GM19238 (cell line): Measurements from ENCODE around the gene GNAI2.
"Not testable (repeated sequence)": the region's sequence is repeated elsewhere in the genome, so short reads cannot be mapped to it uniquely, and the experiment has no call there.

ENCODE experiments used
- DNase-seq: peaks from one replicate; pipeline ENCODE4 v3.0.0; 2011; ENCODE audit warnings: low spot score; ENCODE audit not compliant: insufficient read length

GNAI2 gene

GRCh38 chr3:50226888-50227389 lies 9.1 kb upstream of the GNAI2 start:
- DNase-seq: peak; percentile 44

GRCh38 chr3:50227390-50228183 lies 8.4 kb upstream of the GNAI2 start:
- DNase-seq: peak; percentile 97

- DNase-seq: not testable (repeated sequence)
Measured at GRCh38 chr3:50228184-50228763, 7.7 kb upstream of the GNAI2 start.

GRCh38 chr3:50229490-50229889 lies 6.5 kb upstream of the GNAI2 start:
- DNase-seq: no peak

- no peak for DNase-seq
Measured at GRCh38 chr3:50230104-50230793, 5.8 kb upstream of the GNAI2 start.

- no peak for DNase-seq
Measured at GRCh38 chr3:50230794-50231125, 5.2 kb upstream of the GNAI2 start.

GRCh38 chr3:50231581-50231980 lies 4.4 kb upstream of the GNAI2 start:
- DNase-seq: no peak

GRCh38 chr3:50232303-50232702 lies 3.7 kb upstream of the GNAI2 start:
- DNase-seq: no peak

- DNase-seq: no peak
Measured at GRCh38 chr3:50233176-50233575, 2.8 kb upstream of the GNAI2 start.

GRCh38 chr3:50236484-50237132 lies 604 bp downstream of the GNAI2 start:
- DNase-seq: no peak

GRCh38 chr3:50237133-50237651 lies 1.2 kb downstream of the GNAI2 start:
- no peak for DNase-seq

- peak; percentile 91 for DNase-seq
Measured at GRCh38 chr3:50237754-50238548, 1.9 kb downstream of the GNAI2 start.

- DNase-seq: no peak
Measured at GRCh38 chr3:50238549-50239026, 2.6 kb downstream of the GNAI2 start.

- DNase-seq: no peak
Measured at GRCh38 chr3:50239649-50240048, 3.6 kb downstream of the GNAI2 start.

- no peak for DNase-seq
Measured at GRCh38 chr3:50241163-50241562, 5.2 kb downstream of the GNAI2 start.

- DNase-seq: no peak
Measured at GRCh38 chr3:50241713-50242380, 5.8 kb downstream of the GNAI2 start.

- no peak for DNase-seq
Measured at GRCh38 chr3:50242381-50242770, 6.4 kb downstream of the GNAI2 start.

GRCh38 chr3:50242851-50243542 lies 7.0 kb downstream of the GNAI2 start:
- no peak for DNase-seq

- no peak for DNase-seq
Measured at GRCh38 chr3:50243543-50243895, 7.5 kb downstream of the GNAI2 start.

GRCh38 chr3:50244813-50245212 lies 8.8 kb downstream of the GNAI2 start:
- DNase-seq: not testable (repeated sequence)
